AG09319 (cell line): ENCODE measurements around the gene TPSD1.

Source experiments
- DNase-seq: peaks from one replicate; pipeline ENCODE4 v3.0.0-alpha.2; 2010; ENCODE audit warnings: low read depth; ENCODE audit errors: extremely low read depth
- CTCF ChIP-seq: IDR thresholded peaks from 2 replicates; pipeline ENCODE4 v1.5.1; 2011; ENCODE audit warnings: low read depth, mild to moderate bottlenecking, inconsistent platforms, low read length, moderate library complexity

The TPSD1 gene

DNA sequence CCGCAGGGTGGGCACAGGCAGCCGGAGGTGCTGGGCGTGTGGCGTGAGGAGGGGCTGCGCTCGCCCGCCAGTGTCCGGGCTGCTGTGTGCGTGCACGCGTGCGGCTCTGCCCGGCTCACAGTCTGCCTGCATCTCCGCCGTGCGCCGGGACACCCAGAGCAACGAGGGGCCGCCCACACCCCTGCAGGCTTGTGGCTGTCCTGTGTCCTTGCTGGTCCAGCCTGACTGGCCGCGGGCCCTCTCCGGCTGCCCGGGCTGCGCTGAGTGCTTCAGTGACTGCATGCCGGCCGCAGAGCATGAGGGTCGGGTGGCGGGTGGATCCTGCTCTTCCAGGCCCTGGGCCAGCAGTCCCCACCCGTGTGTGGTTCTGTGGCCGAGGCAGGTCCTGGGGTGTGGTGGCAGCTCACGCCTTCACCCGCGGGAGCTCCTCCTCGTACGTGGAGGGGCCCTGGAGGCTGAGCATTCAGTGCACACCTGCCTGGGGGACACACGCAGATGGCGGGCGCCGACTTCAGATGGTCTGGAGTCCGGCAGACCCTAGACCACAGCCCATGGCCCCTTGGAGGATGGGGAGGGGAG lies 43.2 kb upstream of the TPSD1 start:
- TF ChIP-seq CTCF, result no peak
- no peak for DNase-seq

GRCh38 chr16:1213231-1213630 lies 42.6 kb upstream of the TPSD1 start:
- no peak for TF ChIP-seq CTCF
- no peak for DNase-seq

DNA sequence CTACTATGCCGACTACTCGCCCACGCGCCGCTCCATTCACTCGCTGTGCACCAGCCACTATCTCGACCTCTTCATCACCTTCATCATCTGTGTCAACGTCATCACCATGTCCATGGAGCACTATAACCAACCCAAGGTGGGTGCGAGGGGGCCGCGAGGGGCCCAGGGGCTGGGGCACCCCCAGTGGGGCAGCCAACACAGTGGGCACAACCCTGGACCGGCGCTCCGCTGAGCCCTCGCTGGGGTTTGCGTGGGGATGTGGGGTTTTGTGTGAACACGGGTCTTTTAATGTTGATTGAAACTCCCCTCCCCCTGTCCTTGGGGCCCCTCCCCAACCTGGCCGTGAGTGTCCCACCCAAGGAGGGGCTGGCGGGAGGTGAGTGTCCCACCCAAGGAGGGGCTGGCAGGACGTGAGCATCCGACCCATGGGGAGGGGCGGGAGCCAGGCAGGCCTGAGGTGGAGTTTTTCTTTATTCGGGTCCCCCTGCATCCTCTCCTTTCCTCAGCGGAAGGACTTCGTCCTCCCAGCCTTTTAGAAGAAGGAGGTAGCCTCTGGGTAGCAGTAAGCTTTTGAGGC lies 42.0 kb upstream of the TPSD1 start:
- DNase-seq, result no peak
- TF ChIP-seq CTCF, result no peak

DNA sequence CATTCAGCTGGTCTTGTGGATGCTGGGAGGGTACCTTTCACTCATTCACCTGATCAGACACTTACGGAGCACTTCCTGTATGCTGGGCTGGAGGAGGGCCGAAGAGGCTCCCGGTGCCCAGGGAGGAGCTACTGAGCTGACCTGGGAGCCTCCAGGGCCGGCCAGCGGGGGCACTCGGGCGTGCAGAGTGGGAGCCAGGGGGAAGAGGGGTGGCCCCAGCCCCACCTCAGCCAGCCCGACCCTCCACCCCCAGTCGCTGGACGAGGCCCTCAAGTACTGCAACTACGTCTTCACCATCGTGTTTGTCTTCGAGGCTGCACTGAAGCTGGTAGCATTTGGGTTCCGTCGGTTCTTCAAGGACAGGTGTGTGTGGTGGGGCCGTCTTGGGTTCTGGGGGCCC lies 41.1 kb upstream of the TPSD1 start:
- TF ChIP-seq CTCF, result no peak
- DNase-seq, result no peak

- DNase-seq, result no peak
- no peak for TF ChIP-seq CTCF
Measured at GRCh38 chr16:1215574-1216295, 40.1 kb upstream of the TPSD1 start.

GRCh38 chr16:1216296-1216619 lies 39.6 kb upstream of the TPSD1 start:
- DNase-seq, result no peak
- no peak for TF ChIP-seq CTCF

- no peak for DNase-seq
- TF ChIP-seq CTCF, result no peak
Measured at GRCh38 chr16:1216681-1217400, 39.0 kb upstream of the TPSD1 start.
